ENCODE results near the gene CHRNA3.

The CHRNA3 gene

GRCh38 chr15:78642331-78642730 lies 21.5 kb upstream of the CHRNA3 start:
- Histone ChIP-seq H3K4me3 (ENCODE audit: low read depth, low read length) (no peak overlapping the region), H3K36me3 (ENCODE audit: control insufficient read depth, insufficient read depth, low read length) (no peaks in the 10 kb centered on the region), H3K9ac (no peak overlapping the region), H3K9me3 (ENCODE audit: control insufficient read depth, low read length) (no peaks in the 10 kb centered on the region), H2AFZ (no peak overlapping the region), H3K4me1 (no peaks in the 10 kb centered on the region), H3K27me3 (ENCODE audit: control insufficient read depth, insufficient read depth, low read length) (no peaks in the 10 kb centered on the region), H3K27ac (no peak overlapping the region), H3K79me2 (no peaks in the 10 kb centered on the region), H3K4me2 (ENCODE audit: low read length) (no peak overlapping the region)
- no peak for TF ChIP-seq CTCF (IDR thresholded peaks at IDR 0.05)

- H3K4me2 ChIP-seq (ENCODE audit: low read length) = no peak overlapping the region
- H2AFZ ChIP-seq = no peak overlapping the region
- H3K9ac ChIP-seq = no peak overlapping the region
- H3K4me1 ChIP-seq = no peaks in the 10 kb centered on the region
- H3K36me3 ChIP-seq (ENCODE audit: control insufficient read depth, insufficient read depth, low read length) = no peaks in the 10 kb centered on the region
- H3K27me3 ChIP-seq (ENCODE audit: control insufficient read depth, insufficient read depth, low read length) = no peaks in the 10 kb centered on the region
- TF ChIP-seq CTCF (IDR thresholded peaks at IDR 0.05) = no peak
- H3K4me3 ChIP-seq (ENCODE audit: low read depth, low read length) = no peak overlapping the region
- H3K27ac ChIP-seq = no peak overlapping the region
- no peaks in the 10 kb centered on the region for H3K79me2 ChIP-seq
- H3K9me3 ChIP-seq (ENCODE audit: control insufficient read depth, low read length) = no peaks in the 10 kb centered on the region
Observed at GRCh38 chr15:78641749-78642275, 21.0 kb upstream of the CHRNA3 start.

GRCh38 chr15:78641102-78641748 lies 20.4 kb upstream of the CHRNA3 start, which contains the start of gene CHRNB4:
Gene CHRNB4 (minus strand): TSS chr15:78641210. CDS start chr15:78641133, 77 bp downstream.
- Histone ChIP-seq H3K9me3 (ENCODE audit: control insufficient read depth, low read length) (no peaks in the 10 kb centered on the region), H3K36me3 (ENCODE audit: control insufficient read depth, insufficient read depth, low read length) (no peaks in the 10 kb centered on the region), H3K9ac (no peak within 1 kb of the TSS), H3K4me1 (no peaks in the 10 kb centered on the region), H3K4me2 (ENCODE audit: low read length) (peak within 1 kb of the TSS; percentile 65), H3K27ac (no peak within 1 kb of the TSS), H3K4me3 (ENCODE audit: low read depth, low read length) (peak within 1 kb of the TSS; percentile 16), H2AFZ (peak within 1 kb of the TSS; percentile 70), H3K79me2 (no peaks in the 10 kb centered on the region), H3K27me3 (ENCODE audit: control insufficient read depth, insufficient read depth, low read length) (no peaks in the 10 kb centered on the region)
- TF ChIP-seq CTCF (IDR thresholded peaks at IDR 0.05) = no peak

GRCh38 chr15:78640527-78641101 lies 19.8 kb upstream of the CHRNA3 start:
- peak overlapping the region; percentile 16 for H3K4me3 ChIP-seq (ENCODE audit: low read depth, low read length)
- H3K4me1 ChIP-seq = no peaks in the 10 kb centered on the region
- no peaks in the 10 kb centered on the region for H3K36me3 ChIP-seq (ENCODE audit: control insufficient read depth, insufficient read depth, low read length)
- H3K9ac ChIP-seq = no peak overlapping the region
- no peaks in the 10 kb centered on the region for H3K79me2 ChIP-seq
- no peaks in the 10 kb centered on the region for H3K9me3 ChIP-seq (ENCODE audit: control insufficient read depth, low read length)
- peak overlapping the region; percentile 70 for H2AFZ ChIP-seq
- no peaks in the 10 kb centered on the region for H3K27me3 ChIP-seq (ENCODE audit: control insufficient read depth, insufficient read depth, low read length)
- peak overlapping the region; percentile 65 for H3K4me2 ChIP-seq (ENCODE audit: low read length)
- TF ChIP-seq CTCF (IDR thresholded peaks at IDR 0.05) = no peak
- H3K27ac ChIP-seq = no peak overlapping the region
